Common myeloid progenitor, CD34-positive (primary cell): ENCODE data around the gene ZBTB44.
"Not testable (repeated sequence)": the region's sequence is repeated elsewhere in the genome, so short reads cannot be mapped to it uniquely, and the experiment has no call there.

Experiments
- CTCF ChIA-PET: fragments of 350-600 bp; sonication (Branson Sonifier 250); formaldehyde crosslinking; loops from one replicate; lab custom pipeline; 2021; ENCODE audit warnings: antibody characterized with exemption; lab: Charles Lee
- POLR2A ChIA-PET: fragments of 350-600 bp; sonication (Branson Sonifier 250); formaldehyde crosslinking; loops from one replicate; lab custom pipeline; 2021; ENCODE audit warnings: antibody characterized with exemption; lab: Charles Lee
- DNase-seq, 3 donors: peaks; one replicate each; pipeline versions ENCODE4 v3.0.0 to v3.0.0-alpha.2; 2013
- H3K27ac ChIP-seq, 2 experiments: 1 replicate in 1 of 2; 2 replicates in 1 of 2; pipeline ENCODE4 v1.7.0; 2013; ENCODE audit warnings: inconsistent platforms in 2 of 2, low read length in 2 of 2, mild to moderate bottlenecking in 2 of 2, low read depth in 1 of 2, moderate library complexity in 1 of 2; ENCODE audit not compliant: severe bottlenecking in 2 of 2, insufficient read depth in 1 of 2, poor library complexity in 1 of 2
- H3K27me3 ChIP-seq, 5 experiments: replicated peaks in 2 of 5; 1 replicate in 3 of 5; 2 replicates in 2 of 5; pipeline versions ENCODE4 v1.6.1 to v1.7.0; 2013; ENCODE audit warnings: low read length in 4 of 5, mild to moderate bottlenecking in 2 of 5, moderate library complexity in 2 of 5, inconsistent platforms in 1 of 5; ENCODE audit not compliant: insufficient read depth in 5 of 5, control insufficient read depth in 4 of 5
- H3K36me3 ChIP-seq, 4 experiments: 1 replicate in 2 of 4; 2 replicates in 2 of 4; pipeline versions ENCODE4 v1.6.1 to v1.7.0; 2013; ENCODE audit warnings: low read length in 3 of 4, control low read depth in 1 of 4, mild to moderate bottlenecking in 1 of 4; ENCODE audit not compliant: control insufficient read depth in 4 of 4, insufficient read depth in 4 of 4
- H3K4me1 ChIP-seq, 4 experiments: 1 replicate in 3 of 4; 2 replicates in 1 of 4; pipeline versions ENCODE4 v1.6.1 to v1.7.1; 2013; ENCODE audit warnings: low read length in 3 of 4, mild to moderate bottlenecking in 3 of 4, control low read depth in 1 of 4, inconsistent platforms in 1 of 4, moderate library complexity in 1 of 4; ENCODE audit not compliant: control insufficient read depth in 4 of 4, insufficient read depth in 4 of 4; ENCODE audit errors: control extremely low read depth in 1 of 4
- H3K4me3 ChIP-seq, 7 experiments: 1 replicate in 4 of 7; 2 replicates in 3 of 7; pipeline versions ENCODE4 v1.5.1 to v1.7.0; 2013; ENCODE audit warnings: mild to moderate bottlenecking in 7 of 7, low read length in 6 of 7, moderate library complexity in 6 of 7, inconsistent platforms in 2 of 7, low read depth in 2 of 7, control low read depth in 1 of 7; ENCODE audit not compliant: insufficient read depth in 4 of 7, control insufficient read depth in 1 of 7; ENCODE audit errors: extremely low read depth in 1 of 7
- H3K9me3 ChIP-seq, 5 experiments: 1 replicate in 4 of 5; 2 replicates in 1 of 5; pipeline versions ENCODE4 v1.6.1 to v1.7.1; 2013; ENCODE audit warnings: low read length in 4 of 5, mild to moderate bottlenecking in 2 of 5, inconsistent platforms in 1 of 5, low read depth in 1 of 5, moderate library complexity in 1 of 5; ENCODE audit not compliant: control insufficient read depth in 4 of 5, insufficient read depth in 2 of 5; ENCODE audit errors: control extremely low read depth in 1 of 5
- WGBS: methylation state at CpG from one replicate; pipeline ENCODE4 v1.1.5; 2013; ENCODE audit not compliant: insufficient coverage; 5-methylcytosine and 5-hydroxymethylcytosine counted together

Gene ZBTB44

GRCh38 chr11:130194241-130195023, 120.3 kb downstream of the ZBTB44 start:
- Histone ChIP-seq H3K4me3 (no peak overlapping the region), H3K27ac (no peak overlapping the region), H3K36me3 (no peaks in the 10 kb centered on the region), H3K4me1 (no peaks in the 10 kb centered on the region), H3K27me3 (no peaks in the 10 kb centered on the region), H3K9me3 (no peaks in the 10 kb centered on the region)
- DNase-seq = no peak
- ChIA-PET POLR2A (no interaction called here), CTCF (interaction anchor here (2.1 kb wide), 1 partner anchor 18 kb away, joined by 5 read pairs; no protein-coding TSS in a partner anchor)
- WGBS = 99% methylated on average over 17 of the region's 21 CpGs

- H3K4me1 ChIP-seq, H3K9me3 ChIP-seq, H3K27ac ChIP-seq, H3K4me3 ChIP-seq, H3K27me3 ChIP-seq, CTCF ChIA-PET, H3K36me3 ChIP-seq, POLR2A ChIA-PET, DNase-seq: not testable (repeated sequence)
- 100% methylated on average over 5 of the region's 14 CpGs for WGBS
These were observed 121.2 kb downstream of the ZBTB44 start for GRCh38 chr11:130193551-130193950.

- H3K9me3 ChIP-seq = no peaks in the 10 kb centered on the region
- no peaks in the 10 kb centered on the region for H3K36me3 ChIP-seq
- no peak overlapping the region for H3K27ac ChIP-seq
- 88% methylated on average over 4 of the region's 4 CpGs for WGBS
- POLR2A ChIA-PET = no interaction called here
- H3K4me3 ChIP-seq = no peak overlapping the region
- DNase-seq = no peak
- no peaks in the 10 kb centered on the region for H3K4me1 ChIP-seq
- CTCF ChIA-PET = no interaction called here
- no peaks in the 10 kb centered on the region for H3K27me3 ChIP-seq
These were observed 121.9 kb downstream of the ZBTB44 start for GRCh38 chr11:130192845-130193267.

- H3K9me3 ChIP-seq = no peaks in the 10 kb centered on the region
- no peak overlapping the region for H3K4me3 ChIP-seq
- ChIA-PET CTCF (interaction anchor here (1.3 kb wide), 1 partner anchor 13 kb away, joined by 3 read pairs; no protein-coding TSS in a partner anchor), POLR2A (no interaction called here)
- H3K27ac ChIP-seq = no peak overlapping the region
- no peaks in the 10 kb centered on the region for H3K36me3 ChIP-seq
- 90% methylated on average over 11 of the region's 14 CpGs for WGBS
- no peaks in the 10 kb centered on the region for H3K4me1 ChIP-seq
- H3K27me3 ChIP-seq = no peaks in the 10 kb centered on the region
- no peak for DNase-seq
These were observed 122.8 kb downstream of the ZBTB44 start for GRCh38 chr11:130191896-130192295.

GRCh38 chr11:130190371-130190881, 124.3 kb downstream of the ZBTB44 start:
- ChIA-PET POLR2A (no interaction called here), CTCF (interaction anchor here (0.9 to 1.3 kb wide), 2 partner anchors 11 to 23 kb away, joined by 3 to 4 read pairs; no protein-coding TSS in a partner anchor)
- Histone ChIP-seq H3K9me3 (no peaks in the 10 kb centered on the region), H3K4me3 (no peak overlapping the region), H3K36me3 (no peaks in the 10 kb centered on the region), H3K27me3 (no peaks in the 10 kb centered on the region), H3K27ac (no peak overlapping the region), H3K4me1 (no peaks in the 10 kb centered on the region)
- WGBS = 94% methylated on average over 26 of the region's 29 CpGs
- no peak for DNase-seq

GRCh38 chr11:130189492-130190210, 125.1 kb downstream of the ZBTB44 start:
- ChIA-PET POLR2A (no interaction called here), CTCF (no interaction called here)
- Histone ChIP-seq H3K4me3 (no peak overlapping the region), H3K27me3 (no peaks in the 10 kb centered on the region), H3K4me1 (no peaks in the 10 kb centered on the region), H3K9me3 (no peaks in the 10 kb centered on the region), H3K36me3 (no peaks in the 10 kb centered on the region), H3K27ac (no peak overlapping the region)
- DNase-seq = no peak
- 96% methylated on average over 26 of the region's 32 CpGs for WGBS
